Esophagus muscularis mucosa (tissue), 4 donors: ENCODE measurements around the gene ATF3. TPM values are rescaled to one million over a fixed set of nuclear protein-coding genes. Genes with fewer than 3 reads are reported as not detected.
"Not testable (repeated sequence)": the region's sequence is repeated elsewhere in the genome, so short reads cannot be mapped to it uniquely, and the experiment has no call there.

Experiments
- DNase-seq: peaks from one replicate; pipeline ENCODE4 v3.0.0-alpha.2; 2017; ENCODE audit errors: extremely low spot score
- H3K27ac ChIP-seq, 4 donors: fragments of 200-600 bp; sonication (generic); replicated peaks in 1 of 4; 1 replicate in 3 of 4; 2 replicates in 1 of 4; pipeline ENCODE4 v1.5.1; 2016 to 2019; ENCODE audit warnings: mild to moderate bottlenecking in 1 of 4
- H3K27me3 ChIP-seq, 4 donors: fragments of 200-600 bp; sonication (generic); one replicate each; pipeline versions ENCODE4 v1.5.1 to v1.6.0; 2016 to 2019
- H3K36me3 ChIP-seq, 4 donors: fragments of 200-600 bp; sonication (generic); one replicate each; pipeline ENCODE4 v1.5.1; 2016 to 2019
- H3K4me1 ChIP-seq, 4 donors: fragments of 200-600 bp; sonication (generic); one replicate each; pipeline ENCODE4 v1.5.1; 2016 to 2019
- H3K4me3 ChIP-seq, 4 donors: fragments of 200-600 bp; sonication (generic); 1 replicate in 2 of 4; 2 replicates in 2 of 4; pipeline ENCODE4 v1.5.1; 2016 to 2019; ENCODE audit warnings: mild to moderate bottlenecking in 4 of 4, moderate library complexity in 1 of 4
- H3K9me3 ChIP-seq, 4 donors: fragments of 200-600 bp; sonication (generic); 1 replicate in 3 of 4; 2 replicates in 1 of 4; pipeline ENCODE4 v1.5.1; 2016 to 2019
- CTCF ChIP-seq, 3 experiments: fragments of 200-600 bp in 2 of 3; fragments of 450-650 bp in 1 of 3; sonication (generic) in 2 of 3; IDR thresholded peaks; one replicate each; pipeline ENCODE4 v1.5.1; 2017 to 2019; ENCODE audit warnings: antibody characterized with exemption in 3 of 3, mild to moderate bottlenecking in 2 of 3, moderate library complexity in 1 of 3
- EP300 ChIP-seq: sonication (generic); formaldehyde crosslinking; IDR thresholded peaks from one replicate; pipeline ENCODE4 v1.6.1; 2017; ENCODE audit warnings: antibody characterized with exemption
- POLR2A ChIP-seq: fragments of 450-650 bp; IDR thresholded peaks from one replicate; pipeline ENCODE4 v1.6.1; 2017; ENCODE audit warnings: antibody characterized with exemption, moderate library complexity, mild to moderate bottlenecking, low read depth
- POLR2AphosphoS5 ChIP-seq, 2 donors: sonication (generic); formaldehyde crosslinking; IDR thresholded peaks; one replicate each; pipeline ENCODE4 v1.6.1; 2017; ENCODE audit warnings: antibody characterized with exemption in 2 of 2
- WGBS: methylation state at CpG from one replicate; pipeline ENCODE4 v1.1.5; 2018; 5-methylcytosine and 5-hydroxymethylcytosine counted together
- intact Hi-C: fragments of 100-400 bp; cut with DNase I; formaldehyde crosslinking; loops from one replicate; pipeline ENCODE4 v1.15.1; 2023
- total RNA-seq, 4 donors: library from RNA; depleted of rRNA; stranded (reverse); fragments of >200 nt; gene quantifications; one replicate each; pipeline versions ENCODE4 v1.1.0 to v1.2.1, GENCODE V29; 2016

Gene ATF3
- total RNA-seq, 4 donors from 2014 or later: 2.9 to 29.7 (median 3.7) TPM

DNA sequence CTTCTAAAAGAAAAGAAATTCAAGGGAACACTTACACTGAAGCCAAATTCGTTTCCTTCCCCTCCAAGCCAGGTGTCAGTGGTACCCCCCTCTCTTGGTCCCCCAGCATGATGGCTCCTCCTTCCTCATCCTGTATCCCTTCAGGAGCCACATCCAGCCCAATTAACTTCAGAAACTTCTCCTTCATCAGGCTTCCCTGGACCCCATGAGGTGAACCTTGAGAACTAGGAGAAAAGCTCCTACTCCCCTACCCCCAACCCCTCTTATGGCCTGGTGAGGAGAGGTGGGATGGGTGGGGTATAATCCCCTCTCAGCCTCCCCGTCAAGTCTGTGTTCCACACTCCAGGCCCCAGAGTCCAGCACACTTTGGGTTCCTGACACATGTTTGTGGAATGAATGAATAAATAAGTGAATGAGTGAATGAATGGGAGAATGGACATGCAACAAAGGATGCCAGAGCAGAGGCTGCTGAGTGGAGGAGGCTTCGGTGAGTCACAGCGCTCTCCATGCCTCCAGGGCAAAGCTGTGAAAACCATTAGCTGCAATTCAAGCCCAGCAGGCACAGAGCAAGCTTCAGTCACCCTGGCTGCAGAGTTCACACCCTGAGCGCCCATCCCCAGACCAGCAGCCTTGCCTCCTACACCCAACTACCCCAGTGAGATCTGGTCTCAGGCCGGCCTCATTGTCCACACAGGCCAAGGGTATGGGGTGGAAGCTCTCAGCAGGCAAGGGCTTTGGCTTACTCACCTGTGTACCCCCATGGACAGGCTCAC is 47.3 kb downstream of the ATF3 start:
- Histone ChIP-seq H3K4me1 (no peaks in the 10 kb centered on the region), H3K27me3 (no peaks in the 10 kb centered on the region), H3K36me3 (no peaks in the 10 kb centered on the region), H3K4me3 (no peak overlapping the region), H3K27ac (no peak overlapping the region), H3K9me3 (no peaks in the 10 kb centered on the region)
- TF ChIP-seq POLR2A: no peak
- TF ChIP-seq POLR2AphosphoS5 (IDR thresholded peaks at IDR 0.05): no peak
- no peak for TF ChIP-seq CTCF (IDR thresholded peaks at IDR 0.05)
- TF ChIP-seq EP300: no peak
- WGBS: 86% methylated on average over 6 of the region's 6 CpGs
- DNase-seq: peak; percentile 84
- intact Hi-C loops: no loop called here

- Histone ChIP-seq H3K36me3 (no peaks in the 10 kb centered on the region), H3K9me3 (no peaks in the 10 kb centered on the region), H3K4me3 (no peak overlapping the region), H3K27ac (no peak overlapping the region), H3K27me3 (no peaks in the 10 kb centered on the region), H3K4me1 (no peaks in the 10 kb centered on the region)
- intact Hi-C loops: no loop called here
- TF ChIP-seq POLR2A (no peak), CTCF (IDR thresholded peaks at IDR 0.05) (no peak), EP300 (no peak), POLR2AphosphoS5 (IDR thresholded peaks at IDR 0.05) (no peak)
- DNase-seq: peak; percentile 57
- WGBS: 83% methylated on average over 5 of the region's 5 CpGs
Observed at GRCh38 chr1:212656730-212657129, 48.2 kb downstream of the ATF3 start.

DNA sequence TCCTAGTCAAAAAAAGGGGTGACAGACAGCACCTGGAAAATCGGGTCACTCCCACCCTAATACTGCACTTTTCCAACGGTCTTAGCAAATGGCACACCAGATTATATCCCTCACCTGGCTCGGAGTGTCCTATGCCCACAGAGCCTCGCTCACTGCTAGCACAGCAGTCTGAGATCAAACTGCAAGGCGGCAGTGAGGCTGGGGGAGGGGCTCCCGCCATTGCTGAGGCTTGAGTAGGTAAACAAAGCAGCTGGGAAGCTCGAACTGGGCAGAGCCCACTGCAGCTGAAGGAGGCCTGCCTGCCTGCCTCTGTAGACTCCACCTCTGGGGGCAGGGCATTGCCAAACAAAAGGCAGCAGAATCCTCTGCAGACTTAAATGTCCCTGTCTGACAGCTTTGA is 49.7 kb downstream of the ATF3 start:
- intact Hi-C loops, H3K4me3 ChIP-seq: not testable (repeated sequence)
- WGBS: 75% methylated on average over 4 of the region's 7 CpGs

GRCh38 chr1:212664409-212665199 is 56.0 kb downstream of the ATF3 start:
- H3K36me3 ChIP-seq: no peaks in the 10 kb centered on the region
- 79% methylated on average over 9 of the region's 11 CpGs for whole genome bisulfite sequencing
- no peaks in the 10 kb centered on the region for H3K9me3 ChIP-seq
- DNase-seq: peak; percentile 68
- H3K4me3 ChIP-seq: peak overlapping the region in 2 of 4 donors; percentile 64 to 83
- intact Hi-C loops: loop anchor here (5.0 kb wide), 1 partner anchor 118 kb away; no protein-coding TSS in a partner anchor
- no peaks in the 10 kb centered on the region for H3K27me3 ChIP-seq
- H3K27ac ChIP-seq: peak overlapping the region in 1 of 4 donors; percentile 72
- no peak for TF ChIP-seq POLR2AphosphoS5 (IDR thresholded peaks at IDR 0.05)
- no peak for TF ChIP-seq CTCF (IDR thresholded peaks at IDR 0.05)
- no peak for TF ChIP-seq EP300
- no peak for TF ChIP-seq POLR2A
- H3K4me1 ChIP-seq: peaks cover 28 to 38% (median 37%) of the 10 kb centered on the region in 4 donors

More for the DNA sequence above, 49.7 kb downstream of the ATF3 start:
- not testable (repeated sequence) for H3K36me3 ChIP-seq, DNase-seq, H3K4me1 ChIP-seq, H3K27ac ChIP-seq, H3K9me3 ChIP-seq, H3K27me3 ChIP-seq
